ENCODE measurements around the gene CARD8.
A peak's percentile ranks its signal among the peaks of the same experiment; 100 is the strongest.
"Not testable (repeated sequence)": the region's sequence is repeated elsewhere in the genome, so short reads cannot be mapped to it uniquely, and the experiment has no call there.

The CARD8 gene

GRCh38 chr19:48283908-48284307, 28.2 kb upstream of the CARD8 start:
- no peak overlapping the region for H3K27ac Mint-ChIP-seq
- peaks cover 4% of the 10 kb centered on the region for H3K27me3 Mint-ChIP-seq

GRCh38 chr19:48279747-48280146, 24.0 kb upstream of the CARD8 start:
- peaks cover 3% of the 10 kb centered on the region for H3K36me3 Mint-ChIP-seq (ENCODE audit: low read depth)
- no peaks in the 10 kb centered on the region for H3K4me1 Mint-ChIP-seq (ENCODE audit: low read depth)
- peaks cover under 1% of the 10 kb centered on the region for H3K27me3 Mint-ChIP-seq
- H3K9me3 Mint-ChIP-seq: no peaks in the 10 kb centered on the region
- H3K4me3 Mint-ChIP-seq: no peak overlapping the region
- H3K27ac Mint-ChIP-seq: no peak overlapping the region

More at GRCh38 chr19:48283908-48284307, 28.2 kb upstream of the CARD8 start:
- no peak overlapping the region for H3K4me3 Mint-ChIP-seq
- peaks cover 11% of the 10 kb centered on the region for H3K36me3 Mint-ChIP-seq (ENCODE audit: low read depth)
- peaks cover 7% of the 10 kb centered on the region for H3K9me3 Mint-ChIP-seq
- no peaks in the 10 kb centered on the region for H3K4me1 Mint-ChIP-seq (ENCODE audit: low read depth)

GRCh38 chr19:48274938-48275337, 19.2 kb upstream of the CARD8 start:
- Mint-ChIP-seq H3K27me3 (peaks cover 8% of the 10 kb centered on the region), H3K27ac (no peak overlapping the region), H3K36me3 (ENCODE audit: low read depth) (no peaks in the 10 kb centered on the region)

GRCh38 chr19:48274173-48274572, 18.5 kb upstream of the CARD8 start:
- Mint-ChIP-seq H3K36me3 (ENCODE audit: low read depth) (no peaks in the 10 kb centered on the region), H3K4me3 (no peak overlapping the region), H3K9me3 (no peaks in the 10 kb centered on the region), H3K4me1 (ENCODE audit: low read depth) (peaks cover 14% of the 10 kb centered on the region), H3K27ac (no peak overlapping the region), H3K27me3 (peaks cover 12% of the 10 kb centered on the region)

More at GRCh38 chr19:48274938-48275337, 19.2 kb upstream of the CARD8 start:
- H3K4me1 Mint-ChIP-seq (ENCODE audit: low read depth): peaks cover 11% of the 10 kb centered on the region
- H3K9me3 Mint-ChIP-seq: no peaks in the 10 kb centered on the region
- no peak overlapping the region for H3K4me3 Mint-ChIP-seq

GRCh38 chr19:48271531-48272151, 15.9 kb upstream of the CARD8 start:
- H3K4me1 Mint-ChIP-seq (ENCODE audit: low read depth): peaks cover 18% of the 10 kb centered on the region
- no peak overlapping the region for H3K27ac Mint-ChIP-seq
- peaks cover 16% of the 10 kb centered on the region for H3K27me3 Mint-ChIP-seq
- no peaks in the 10 kb centered on the region for H3K9me3 Mint-ChIP-seq
- no peaks in the 10 kb centered on the region for H3K36me3 Mint-ChIP-seq (ENCODE audit: low read depth)
- H3K4me3 Mint-ChIP-seq: peak overlapping the region; percentile 89

DNA sequence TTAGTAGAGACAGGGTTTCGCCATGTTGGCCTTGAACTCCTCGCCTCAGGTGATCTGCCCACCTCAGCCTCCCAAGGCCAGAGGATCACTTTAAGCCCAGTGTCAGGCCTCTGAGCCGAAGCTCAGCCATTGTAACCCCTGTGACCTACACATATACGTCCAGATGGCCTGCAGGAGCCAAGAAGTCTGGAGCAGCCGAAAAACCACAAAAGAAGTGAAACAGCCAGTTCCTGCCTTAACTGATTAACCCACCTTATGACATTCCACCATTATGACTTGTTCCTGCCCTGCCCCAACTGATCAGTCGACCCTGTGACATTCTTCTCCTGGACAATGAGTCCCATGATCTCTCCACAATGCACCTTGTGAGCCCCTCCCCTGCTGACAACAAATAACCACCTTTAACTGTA, 13.9 kb upstream of the CARD8 start:
- not testable (repeated sequence) for H3K9me3 Mint-ChIP-seq; H3K36me3 Mint-ChIP-seq (ENCODE audit: low read depth); H3K27ac Mint-ChIP-seq
- Mint-ChIP-seq H3K4me3 (peak overlapping the region; percentile 45), H3K4me1 (ENCODE audit: low read depth) (peaks cover 18% of the 10 kb centered on the region), H3K27me3 (peaks cover 23% of the 10 kb centered on the region)

DNA sequence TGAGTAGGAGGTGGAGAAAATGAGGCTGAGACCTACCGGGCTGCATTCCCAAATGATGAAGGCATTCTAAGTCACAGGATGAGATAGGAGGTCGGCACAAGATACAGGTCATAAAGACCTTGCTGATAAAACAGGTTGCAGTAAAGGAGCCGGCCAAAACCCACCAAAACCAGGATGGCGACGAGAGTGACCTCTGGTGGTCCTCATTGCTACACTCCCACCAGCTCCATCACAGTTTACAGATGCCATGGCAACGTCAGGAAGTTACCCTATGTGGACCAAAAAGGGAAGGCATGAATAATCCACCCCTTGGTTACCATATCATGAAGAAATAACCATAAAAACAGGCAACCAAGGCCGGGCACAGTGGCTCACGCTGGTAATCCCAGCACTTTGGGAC, 9.6 kb upstream of the CARD8 start:
- not testable (repeated sequence) for H3K9me3 Mint-ChIP-seq; H3K36me3 Mint-ChIP-seq (ENCODE audit: low read depth); H3K27ac Mint-ChIP-seq; H3K4me3 Mint-ChIP-seq
- Mint-ChIP-seq H3K27me3 (peaks cover 17% of the 10 kb centered on the region), H3K4me1 (ENCODE audit: low read depth) (peaks cover 22% of the 10 kb centered on the region)

DNA sequence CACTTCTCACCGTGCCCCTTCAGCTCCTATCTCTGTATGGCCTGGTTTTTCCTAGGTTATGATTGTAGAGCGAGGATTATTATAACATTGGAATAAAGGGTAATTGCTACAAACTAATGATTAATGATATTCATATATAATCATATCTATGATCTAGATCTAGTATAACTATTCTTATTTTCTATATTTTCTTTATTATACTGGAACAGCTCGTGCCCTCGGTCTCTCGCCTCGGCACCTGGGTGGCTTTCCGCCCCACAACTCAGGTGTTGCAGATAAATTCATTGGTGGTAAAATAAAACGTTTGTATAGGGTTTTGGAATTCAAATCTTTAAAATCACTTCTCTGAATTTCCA, 4.6 kb upstream of the CARD8 start:
- not testable (repeated sequence) for H3K27me3 Mint-ChIP-seq; H3K9me3 Mint-ChIP-seq; H3K36me3 Mint-ChIP-seq (ENCODE audit: low read depth)
- Mint-ChIP-seq H3K4me3 (peak overlapping the region; percentile 87), H3K4me1 (ENCODE audit: low read depth) (peaks cover 50% of the 10 kb centered on the region), H3K27ac (peak overlapping the region; percentile 94)

GRCh38 chr19:48258992-48259391, 3.3 kb upstream of the CARD8 start:
- Mint-ChIP-seq H3K4me1 (ENCODE audit: low read depth) (peaks cover 61% of the 10 kb centered on the region), H3K4me3 (peak overlapping the region; percentile 85), H3K27ac (peak overlapping the region; percentile 94)
- H3K36me3 Mint-ChIP-seq (ENCODE audit: low read depth); H3K9me3 Mint-ChIP-seq; H3K27me3 Mint-ChIP-seq: not testable (repeated sequence)

- Mint-ChIP-seq H3K4me1 (ENCODE audit: low read depth) (peaks cover 67% of the 10 kb centered on the region), H3K27ac (peak overlapping the region; percentile 94), H3K4me3 (peak overlapping the region; percentile 85), H3K27me3 (no peaks in the 10 kb centered on the region), H3K9me3 (no peaks in the 10 kb centered on the region), H3K36me3 (ENCODE audit: low read depth) (peaks cover 9% of the 10 kb centered on the region)
These were observed 2.6 kb upstream of the CARD8 start for GRCh38 chr19:48258350-48258749.

GRCh38 chr19:48254529-48254970, 1.2 kb downstream of the CARD8 start:
- Mint-ChIP-seq H3K4me3 (peak overlapping the region; percentile 98), H3K36me3 (ENCODE audit: low read depth) (peaks cover 16% of the 10 kb centered on the region)

GRCh38 chr19:48253999-48254398, 1.7 kb downstream of the CARD8 start:
- H3K36me3 Mint-ChIP-seq (ENCODE audit: low read depth): peaks cover 16% of the 10 kb centered on the region

More at GRCh38 chr19:48254529-48254970, 1.2 kb downstream of the CARD8 start:
- no peaks in the 10 kb centered on the region for H3K27me3 Mint-ChIP-seq
- peak overlapping the region; percentile 100 for H3K27ac Mint-ChIP-seq
- H3K4me1 Mint-ChIP-seq (ENCODE audit: low read depth): peaks cover 81% of the 10 kb centered on the region
- no peaks in the 10 kb centered on the region for H3K9me3 Mint-ChIP-seq

GRCh38 chr19:48252609-48253008, 3.1 kb downstream of the CARD8 start:
- Mint-ChIP-seq H3K9me3 (no peaks in the 10 kb centered on the region), H3K4me3 (peak overlapping the region; percentile 39), H3K27ac (peak overlapping the region; percentile 55), H3K4me1 (ENCODE audit: low read depth) (peaks cover 81% of the 10 kb centered on the region), H3K36me3 (ENCODE audit: low read depth) (peaks cover 17% of the 10 kb centered on the region), H3K27me3 (no peaks in the 10 kb centered on the region)

More at GRCh38 chr19:48253999-48254398, 1.7 kb downstream of the CARD8 start:
- Mint-ChIP-seq H3K9me3 (no peaks in the 10 kb centered on the region), H3K4me1 (ENCODE audit: low read depth) (peaks cover 81% of the 10 kb centered on the region), H3K27me3 (no peaks in the 10 kb centered on the region), H3K4me3 (peak overlapping the region; percentile 98), H3K27ac (peak overlapping the region; percentile 100)

GRCh38 chr19:48250290-48251025, 5.3 kb downstream of the CARD8 start:
- Mint-ChIP-seq H3K9me3 (no peaks in the 10 kb centered on the region), H3K4me1 (ENCODE audit: low read depth) (peaks cover 83% of the 10 kb centered on the region), H3K27ac (peak overlapping the region; percentile 97), H3K4me3 (no peak overlapping the region), H3K27me3 (no peaks in the 10 kb centered on the region), H3K36me3 (ENCODE audit: low read depth) (peaks cover 34% of the 10 kb centered on the region)

DNA sequence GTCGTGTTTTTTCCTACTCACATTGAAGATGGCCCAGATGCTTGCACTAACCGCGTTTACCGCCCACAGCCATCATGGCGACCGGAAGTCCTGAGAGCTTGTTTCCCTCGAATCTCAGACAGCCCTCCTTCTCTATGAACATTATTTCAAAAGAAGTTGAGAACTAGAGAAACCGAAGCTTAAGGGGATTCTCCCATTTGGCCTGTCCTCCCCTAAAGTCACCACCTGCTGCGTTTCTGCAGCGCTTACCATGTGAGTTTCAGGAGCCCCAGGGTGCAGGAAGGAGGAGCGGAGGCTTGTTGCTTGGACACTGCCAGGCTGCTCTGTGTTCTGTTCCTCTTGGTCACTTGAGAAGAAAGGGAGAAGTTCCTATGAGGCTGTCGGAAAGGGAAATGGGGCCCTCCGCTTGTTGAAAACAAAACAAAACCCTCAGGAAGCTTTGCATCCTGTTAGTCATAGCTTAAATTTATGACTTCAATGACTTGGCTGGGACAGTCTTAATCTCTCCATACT, 6.2 kb downstream of the CARD8 start:
- Mint-ChIP-seq H3K4me3 (peak overlapping the region; percentile 91), H3K4me1 (ENCODE audit: low read depth) (peaks cover 87% of the 10 kb centered on the region), H3K27me3 (no peaks in the 10 kb centered on the region), H3K27ac (peak overlapping the region; percentile 97), H3K36me3 (ENCODE audit: low read depth) (peaks cover 42% of the 10 kb centered on the region), H3K9me3 (no peaks in the 10 kb centered on the region)
